HG02678 (cell line): ENCODE results near the gene ARSG.
A peak's percentile ranks its signal among the peaks of the same experiment; 100 is the strongest.
"Not testable (repeated sequence)": the region's sequence is repeated elsewhere in the genome, so short reads cannot be mapped to it uniquely, and the experiment has no call there.

Source experiments
- ATAC-seq: cut with Tn5 transposase; IDR thresholded peaks from one replicate; pipeline ENCODE4 v1.9.1; 2021; ENCODE audit warnings: mild to moderate bottlenecking, moderate library complexity; ENCODE audit not compliant: unreplicated experiment

The ARSG gene

GRCh38 chr17:68391561-68392268 is 100.4 kb downstream of the ARSG start:
- ATAC-seq = no peak

GRCh38 chr17:68394608-68395331 is 103.5 kb downstream of the ARSG start:
- ATAC-seq = no peak

DNA sequence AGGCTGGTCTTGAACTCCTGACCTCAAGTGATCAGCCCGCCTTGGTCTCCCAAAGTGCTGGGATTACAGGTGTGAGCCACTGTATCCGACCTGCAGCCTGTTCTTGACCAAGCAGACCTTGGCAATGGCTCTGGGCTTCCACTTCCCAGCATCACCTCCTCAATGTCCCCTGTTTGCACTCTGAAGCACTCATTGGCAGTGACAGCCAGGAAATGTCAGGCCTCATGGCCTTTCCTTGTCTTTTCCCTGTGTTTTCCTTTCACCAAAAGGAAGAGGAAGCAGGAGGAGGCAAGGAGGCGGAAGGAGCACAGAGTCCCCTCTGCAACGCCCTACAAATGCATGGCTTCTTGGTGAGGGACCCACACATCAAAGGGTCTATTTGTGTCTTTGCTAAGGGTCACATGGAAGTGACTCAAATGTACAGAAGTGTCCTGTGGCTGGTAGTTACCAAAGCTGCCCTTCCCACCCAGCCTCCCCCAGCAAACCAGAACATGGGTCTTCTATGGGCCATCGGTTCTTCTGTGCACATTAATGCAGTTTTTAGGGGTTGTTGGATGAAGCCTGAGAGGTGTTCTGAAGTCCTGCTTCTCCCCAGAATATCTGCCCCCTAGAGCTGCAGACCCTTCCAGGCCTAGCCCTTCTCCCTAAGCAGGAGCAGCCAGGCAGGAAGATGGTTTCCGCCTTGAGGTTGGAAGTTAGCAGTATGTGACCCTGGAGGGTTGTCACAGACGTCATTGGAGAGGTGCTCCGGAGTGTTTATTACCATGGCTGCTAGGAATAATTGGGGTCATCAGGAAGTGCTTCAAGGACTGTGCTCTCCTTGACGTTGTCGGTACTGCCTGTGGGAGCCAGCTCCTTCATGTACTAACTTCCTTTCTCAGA is 105.2 kb downstream of the ARSG start:
- no peak for ATAC-seq

DNA sequence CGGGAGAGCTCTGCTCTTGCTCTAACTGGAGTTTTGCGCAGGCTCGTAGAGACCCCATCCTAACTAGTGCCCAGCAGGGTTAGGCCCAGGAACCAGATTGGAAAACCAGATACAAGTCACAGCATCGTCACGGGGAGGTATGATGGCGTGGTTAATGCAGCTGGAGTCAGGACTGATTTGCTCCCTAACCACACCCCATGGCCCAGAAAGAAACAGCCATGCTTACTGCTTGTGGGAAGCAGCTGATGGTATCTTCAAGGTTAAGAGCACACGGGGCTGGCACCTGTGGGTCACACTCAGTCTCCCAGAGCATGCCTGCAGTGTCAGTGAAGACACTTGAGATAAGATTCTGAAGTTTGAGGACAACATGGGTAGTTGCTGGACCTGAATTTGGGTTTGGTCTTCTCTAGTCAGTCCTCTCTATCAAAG is 105.8 kb downstream of the ARSG start:
- no peak for ATAC-seq

GRCh38 chr17:68398691-68399637 is 107.7 kb downstream of the ARSG start:
- ATAC-seq = peak; percentile 77

- ATAC-seq = peak; percentile 37
Observed at GRCh38 chr17:68399638-68400403, 108.5 kb downstream of the ARSG start.

DNA sequence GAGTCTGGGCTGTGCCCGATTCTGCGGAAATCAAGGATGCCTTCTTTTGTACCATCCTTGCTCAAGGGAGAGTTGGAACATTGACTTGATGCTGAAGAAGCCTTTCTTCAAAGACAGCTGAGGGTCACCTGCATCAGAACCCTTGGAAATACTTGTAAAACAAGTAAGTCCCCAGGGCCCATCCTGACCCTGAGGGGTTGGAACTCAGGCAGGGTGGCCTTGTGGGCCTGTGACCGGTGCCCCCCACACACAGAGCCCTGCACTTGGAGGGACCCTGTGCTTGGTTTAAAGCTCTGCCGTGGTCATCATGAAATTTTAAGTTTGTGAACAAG is 109.1 kb downstream of the ARSG start:
- ATAC-seq = no peak

DNA sequence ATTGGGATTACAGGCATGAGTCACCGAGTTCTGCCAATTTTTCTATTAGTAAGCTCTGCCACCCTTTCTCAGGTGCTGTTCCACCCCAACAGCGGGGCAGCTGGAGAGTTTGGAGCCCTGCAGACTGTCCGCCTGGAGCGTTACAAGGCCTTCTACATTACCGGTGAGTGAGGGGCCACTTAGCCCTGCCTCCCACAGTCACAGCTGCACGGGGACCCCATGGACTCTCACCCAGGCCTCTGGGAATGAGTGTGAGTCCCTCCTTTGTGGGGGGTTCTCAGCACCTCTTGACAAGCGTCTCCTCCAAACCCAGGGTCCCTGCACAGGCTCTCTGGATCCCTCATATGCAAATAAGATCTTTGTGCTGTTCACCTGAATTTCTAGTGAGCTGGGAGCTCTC is 110.0 kb downstream of the ARSG start:
- no peak for ATAC-seq

GRCh38 chr17:68403122-68403521 is 111.8 kb downstream of the ARSG start:
- ATAC-seq = no peak

GRCh38 chr17:68403837-68404236 is 112.5 kb downstream of the ARSG start:
- not testable (repeated sequence) for ATAC-seq

DNA sequence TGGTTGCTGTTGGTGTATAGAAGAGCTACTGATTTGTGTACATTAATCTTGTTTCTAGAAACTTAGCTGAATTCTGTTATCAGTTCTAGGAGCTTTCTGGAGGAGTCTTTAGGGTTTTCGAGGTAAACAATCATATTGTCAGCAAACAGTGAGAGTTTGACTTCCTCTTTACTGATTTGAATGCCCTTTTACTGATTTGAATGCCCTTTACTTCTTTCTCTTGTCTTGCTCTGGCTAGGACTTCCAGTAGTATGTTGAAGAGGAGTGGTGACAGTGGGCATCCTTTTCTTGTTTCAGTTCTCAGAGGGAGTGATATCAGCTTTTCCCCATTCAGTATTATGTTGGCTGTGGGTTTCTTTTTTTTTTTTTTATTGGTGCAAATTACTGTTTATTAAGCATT is 116.4 kb downstream of the ARSG start:
- ATAC-seq = not testable (repeated sequence)

DNA sequence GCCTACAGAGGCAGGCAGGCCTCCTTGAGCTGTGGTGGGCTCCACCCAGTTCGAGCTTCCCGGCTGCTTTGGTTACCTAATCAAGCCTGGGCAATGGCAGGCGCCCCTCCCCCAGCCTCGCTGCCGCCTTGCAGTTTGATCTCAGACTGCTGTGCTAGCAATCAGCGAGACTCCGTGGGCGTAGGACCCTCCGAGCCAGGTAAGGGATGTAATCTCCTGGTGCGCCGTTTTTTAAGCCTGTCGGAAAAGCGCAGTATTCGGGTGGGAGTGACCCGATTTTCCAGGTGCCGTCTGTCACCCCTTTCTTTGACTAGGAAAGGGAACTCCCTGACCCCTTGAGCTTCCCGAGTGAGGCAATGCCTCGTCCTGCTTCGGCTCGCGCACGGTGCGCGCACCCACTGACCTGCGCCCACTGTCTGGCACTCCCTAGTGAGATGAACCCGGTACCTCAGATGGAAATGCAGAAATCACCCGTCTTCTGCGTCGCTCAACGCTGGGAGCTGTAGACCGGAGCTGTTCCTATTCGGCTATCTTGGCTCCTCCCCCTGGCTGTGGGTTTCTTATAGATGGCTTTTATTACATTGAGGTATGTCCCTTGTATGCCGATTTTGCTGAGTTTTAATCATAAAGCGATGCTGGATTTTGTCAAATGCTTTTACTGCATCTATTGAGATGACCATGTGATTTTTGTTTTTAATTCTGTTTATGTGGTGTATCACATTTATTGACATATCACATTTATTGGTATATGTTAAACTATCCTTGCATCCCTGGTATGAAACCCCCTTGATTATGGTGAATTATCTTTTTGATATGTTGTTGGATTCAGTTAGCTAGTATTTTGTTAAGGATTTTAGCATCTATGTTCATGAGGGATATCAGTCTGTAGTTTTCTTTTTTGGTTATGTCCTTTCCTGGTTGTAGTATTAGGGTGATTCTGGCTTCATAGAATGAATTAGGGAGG is 122.6 kb downstream of the ARSG start:
- not testable (repeated sequence) for ATAC-seq

DNA sequence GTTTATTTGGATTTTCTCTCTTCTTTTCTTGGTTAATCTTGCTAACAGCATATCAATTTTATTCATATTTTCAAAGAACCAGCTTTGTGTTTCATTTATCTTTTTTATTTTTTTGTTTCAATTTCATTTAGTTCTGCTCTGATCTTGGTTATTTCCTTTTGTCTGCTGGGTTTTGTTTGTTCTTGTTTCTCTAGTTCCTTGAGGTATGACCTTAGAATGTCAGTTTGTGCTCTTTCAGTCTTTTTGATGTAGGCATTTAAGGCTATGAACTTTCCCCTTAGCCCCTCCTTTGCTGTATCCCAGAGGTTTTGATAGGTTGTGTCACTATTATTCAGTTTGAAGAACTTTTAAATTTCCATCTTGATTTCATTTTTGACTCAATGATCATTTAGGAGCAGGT is 123.6 kb downstream of the ARSG start:
- ATAC-seq = not testable (repeated sequence)

DNA sequence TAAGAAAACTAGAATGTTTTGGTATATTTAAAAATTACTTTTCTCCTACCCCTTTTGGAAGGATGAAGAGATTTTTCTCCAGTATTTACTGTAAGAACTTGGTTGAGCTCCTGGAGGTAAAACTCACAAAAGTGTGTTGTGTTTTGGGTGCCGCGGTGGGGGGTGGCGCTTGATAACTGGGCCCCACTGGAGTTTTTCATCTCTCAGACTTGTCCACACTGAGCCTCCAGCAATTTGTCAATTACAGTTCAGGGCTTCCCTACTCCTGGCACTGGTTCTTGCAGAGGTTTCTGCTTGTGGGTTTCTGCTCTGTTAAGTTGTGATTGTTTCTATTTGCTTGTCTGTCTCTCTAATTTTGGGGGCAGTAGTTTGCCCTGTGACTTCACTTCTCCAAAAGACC is 126.0 kb downstream of the ARSG start:
- ATAC-seq = no peak

DNA sequence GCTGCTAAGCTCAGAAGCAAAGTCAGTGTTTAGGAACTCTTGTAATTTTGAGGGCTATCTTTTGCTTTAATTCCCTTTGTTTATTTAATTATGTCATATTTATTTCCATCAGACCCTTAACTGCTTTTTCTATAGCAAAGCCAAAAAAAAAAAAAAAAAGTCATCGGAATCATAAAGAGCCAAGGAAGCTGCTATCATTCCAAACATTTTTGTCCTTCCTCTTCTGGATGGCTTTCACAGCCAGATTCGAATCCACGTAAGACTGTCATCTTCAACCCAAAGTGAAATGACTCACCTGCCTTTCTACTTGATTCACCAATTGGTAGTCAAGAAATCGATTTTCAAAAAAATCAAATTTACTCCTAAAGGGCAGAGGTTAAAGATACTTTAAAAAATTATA is 127.6 kb downstream of the ARSG start:
- ATAC-seq = no peak

DNA sequence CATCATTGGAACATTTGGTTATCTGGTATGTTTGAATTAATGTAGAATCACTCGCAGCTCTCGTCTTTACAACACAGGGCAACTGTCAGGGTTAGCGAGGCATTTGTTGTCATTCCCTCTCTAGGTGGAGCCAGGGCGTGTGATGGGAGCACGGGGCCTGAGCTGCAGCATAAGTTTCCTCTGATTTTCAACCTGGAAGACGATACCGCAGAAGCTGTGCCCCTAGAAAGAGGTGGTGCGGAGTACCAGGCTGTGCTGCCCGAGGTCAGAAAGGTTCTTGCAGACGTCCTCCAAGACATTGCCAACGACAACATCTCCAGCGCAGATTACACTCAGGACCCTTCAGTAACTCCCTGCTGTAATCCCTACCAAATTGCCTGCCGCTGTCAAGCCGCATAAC is 128.8 kb downstream of the ARSG start:
- no peak for ATAC-seq

- no peak for ATAC-seq
Observed at GRCh38 chr17:68421486-68421885, 130.2 kb downstream of the ARSG start.

GRCh38 chr17:68422821-68423220 is 131.5 kb downstream of the ARSG start:
- ATAC-seq = no peak

GRCh38 chr17:68423251-68423650 is 132.0 kb downstream of the ARSG start:
- no peak for ATAC-seq
